Keratinocyte (primary cell): ENCODE results near the gene RAD51AP2.

Source experiments
- CTCF ChIP-seq, 3 experiments: IDR thresholded peaks in 1 of 3; conservative IDR thresholded peaks in 1 of 3; optimal IDR thresholded peaks in 1 of 3; 2 replicates in 2 of 3; 3 replicates in 1 of 3; pipeline versions ENCODE3 to v1.5.1; 2011; ENCODE audit warnings: low read length in 3 of 3, mild to moderate bottlenecking in 3 of 3, moderate library complexity in 2 of 3, control low read depth in 1 of 3, inconsistent platforms in 1 of 3; ENCODE audit not compliant: insufficient read depth in 2 of 3; ENCODE audit errors: extremely low read depth in 1 of 3
- EZH2 ChIP-seq: IDR thresholded peaks from one replicate; pipeline ENCODE4 v1.6.1; 2012; ENCODE audit warnings: inconsistent platforms, mild to moderate bottlenecking, low read length, moderate library complexity

GRCh38 chr2:17495590-17495989, 22.6 kb downstream of the RAD51AP2 start:
- no peak for TF ChIP-seq CTCF (optimal IDR thresholded peaks at IDR 0.05 in 1 of 3, IDR thresholded peaks at IDR 0.05 in 1 of 3, conservative IDR thresholded peaks at IDR 0.05 in 1 of 3; ENCODE audit: extremely low read depth in 1 of 3, insufficient read depth in 2 of 3, low read length in 3 of 3)
- TF ChIP-seq EZH2, result no peak
